ENCODE results near the gene MISP3.

The MISP3 gene

DNA sequence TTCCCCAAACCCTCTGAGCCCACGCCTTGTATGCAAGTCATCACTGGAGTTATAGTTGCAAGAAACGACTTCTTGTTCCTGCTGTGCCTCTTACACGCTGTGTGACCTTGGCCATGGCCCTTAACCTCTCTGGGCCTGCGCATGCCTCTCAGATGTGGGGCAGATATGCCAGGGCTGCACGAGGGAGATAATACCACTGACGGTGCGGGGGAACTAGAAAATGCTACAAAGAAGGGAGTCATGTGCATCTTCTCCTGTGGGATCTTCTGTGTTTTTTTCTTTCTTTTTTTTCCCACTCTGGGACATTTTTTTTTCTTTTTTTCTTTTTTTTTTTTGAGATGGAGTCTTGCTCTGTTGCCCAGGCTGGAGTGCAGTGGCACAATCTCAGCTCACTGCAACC lies 22.3 kb downstream of the MISP3 start:
- no peak overlapping the region for H3K27ac Mint-ChIP-seq
- H3K4me3 Mint-ChIP-seq: no peak overlapping the region

DNA sequence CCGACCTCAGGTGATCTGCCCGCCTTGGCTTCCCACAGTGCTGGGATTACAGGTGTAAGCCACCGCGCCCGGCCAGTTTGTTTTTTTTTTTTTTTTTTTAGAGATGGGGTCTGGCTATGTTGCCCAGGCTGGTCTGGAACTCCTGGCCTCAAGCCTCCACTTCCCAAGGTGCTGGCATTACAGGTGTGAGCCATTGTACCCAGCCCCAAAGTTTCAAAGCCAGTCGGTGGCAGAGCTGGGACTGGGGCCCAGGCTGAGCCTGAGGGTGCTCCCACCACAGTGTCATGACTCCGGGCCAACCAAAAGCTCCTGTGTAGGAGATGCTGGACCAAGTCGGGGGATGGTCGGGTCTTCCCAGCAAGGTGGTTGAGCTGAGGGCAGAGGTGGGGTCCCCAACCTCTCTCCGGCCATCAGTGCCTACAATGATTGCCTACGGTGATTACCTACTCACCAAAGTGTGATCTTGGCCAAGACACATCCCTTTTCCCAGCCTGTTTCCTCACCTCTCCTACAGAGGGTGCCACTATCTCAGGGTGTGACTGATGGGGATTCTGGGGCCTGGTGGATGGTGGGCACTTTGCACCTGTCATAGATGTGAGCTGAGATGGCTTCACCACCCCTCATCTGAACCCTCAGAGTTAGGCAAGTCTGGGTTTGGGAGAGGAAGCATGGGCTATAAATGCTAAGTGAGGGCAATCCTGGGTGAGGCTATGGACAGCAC lies 23.8 kb downstream of the MISP3 start:
- Mint-ChIP-seq H3K27me3 (ENCODE audit: low read depth) (no peaks in the 10 kb centered on the region), H3K4me1 (ENCODE audit: low read depth) (peaks cover 6% of the 10 kb centered on the region), H3K27ac (no peak overlapping the region), H3K36me3 (ENCODE audit: low read depth) (peaks cover 28% of the 10 kb centered on the region), H3K4me3 (no peak overlapping the region), H3K9me3 (peaks cover 12% of the 10 kb centered on the region)
- DNase-seq (ENCODE audit: low spot score): no peak

More for the DNA sequence above, 22.3 kb downstream of the MISP3 start:
- no peaks in the 10 kb centered on the region for H3K27me3 Mint-ChIP-seq (ENCODE audit: low read depth)
- DNase-seq (ENCODE audit: low spot score): no peak
- peaks cover 24% of the 10 kb centered on the region for H3K36me3 Mint-ChIP-seq (ENCODE audit: low read depth)
- H3K4me1 Mint-ChIP-seq (ENCODE audit: low read depth): peaks cover 7% of the 10 kb centered on the region
- peaks cover 12% of the 10 kb centered on the region for H3K9me3 Mint-ChIP-seq

DNA sequence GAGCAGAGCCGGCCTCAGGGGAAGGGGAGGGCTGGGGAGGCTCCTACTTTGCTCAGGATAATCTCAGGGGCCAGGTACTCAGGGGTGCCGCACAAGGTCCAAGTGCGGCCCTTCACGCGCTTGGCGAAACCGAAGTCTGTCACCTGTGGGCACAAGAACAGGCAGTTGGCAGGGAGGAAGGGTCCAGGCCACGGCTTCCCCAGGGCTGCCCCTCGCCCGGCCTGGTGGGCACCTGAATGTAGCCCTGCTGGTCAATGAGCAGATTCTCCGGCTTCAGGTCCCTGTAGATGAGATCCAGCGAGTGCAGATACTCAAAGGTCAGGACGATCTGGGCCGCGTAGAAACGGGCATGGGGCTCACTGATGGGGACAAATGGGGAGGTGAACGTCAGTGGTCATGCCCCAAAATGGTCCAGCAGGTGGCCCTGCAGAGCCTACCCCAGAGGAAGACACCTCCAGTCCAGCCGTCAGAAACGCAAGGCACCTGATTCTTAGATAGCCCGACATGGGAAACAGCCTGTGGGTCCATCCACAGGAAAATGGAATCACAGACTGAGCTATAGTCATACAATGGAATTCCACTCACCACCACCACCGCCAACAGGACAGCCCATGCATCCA lies 25.1 kb downstream of the MISP3 start:
- no peaks in the 10 kb centered on the region for H3K4me1 Mint-ChIP-seq (ENCODE audit: low read depth)
- H3K27me3 Mint-ChIP-seq (ENCODE audit: low read depth): no peaks in the 10 kb centered on the region
- H3K4me3 Mint-ChIP-seq: no peak overlapping the region
- H3K9me3 Mint-ChIP-seq: peaks cover 12% of the 10 kb centered on the region
- peaks cover 21% of the 10 kb centered on the region for H3K36me3 Mint-ChIP-seq (ENCODE audit: low read depth)
- H3K27ac Mint-ChIP-seq: no peak overlapping the region
- no peak for DNase-seq (ENCODE audit: low spot score)

DNA sequence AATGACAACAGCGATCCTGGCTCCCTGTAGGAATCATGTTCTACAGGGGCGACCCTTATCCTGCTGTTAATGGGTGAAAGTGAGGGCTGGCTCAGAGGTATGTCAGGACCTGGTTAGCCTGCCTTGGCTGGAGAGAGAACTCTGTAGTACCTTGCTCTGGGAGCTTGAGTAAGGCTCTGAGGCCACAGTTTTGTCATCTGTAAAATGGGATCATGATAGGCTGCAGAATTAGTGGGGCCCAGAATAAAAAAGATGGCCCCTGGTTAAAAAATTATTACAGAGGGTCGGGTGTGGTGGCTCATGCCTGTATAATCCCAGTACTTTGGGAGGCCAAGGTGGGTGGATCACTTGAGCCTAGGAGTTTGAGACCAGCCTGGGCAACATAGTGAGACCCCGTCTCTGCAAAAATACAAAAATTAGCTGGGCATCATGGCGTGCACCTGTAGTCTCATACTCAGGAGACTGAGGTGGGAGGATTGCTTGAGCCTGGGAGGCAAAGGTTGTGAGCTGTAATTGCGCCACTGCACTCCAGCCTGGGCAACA lies 28.5 kb downstream of the MISP3 start:
- no peak for DNase-seq (ENCODE audit: low spot score)
- Mint-ChIP-seq H3K27ac (no peak overlapping the region), H3K4me1 (ENCODE audit: low read depth) (no peaks in the 10 kb centered on the region), H3K9me3 (no peaks in the 10 kb centered on the region), H3K27me3 (ENCODE audit: low read depth) (no peaks in the 10 kb centered on the region), H3K4me3 (no peak overlapping the region), H3K36me3 (ENCODE audit: low read depth) (peaks cover 12% of the 10 kb centered on the region)

DNA sequence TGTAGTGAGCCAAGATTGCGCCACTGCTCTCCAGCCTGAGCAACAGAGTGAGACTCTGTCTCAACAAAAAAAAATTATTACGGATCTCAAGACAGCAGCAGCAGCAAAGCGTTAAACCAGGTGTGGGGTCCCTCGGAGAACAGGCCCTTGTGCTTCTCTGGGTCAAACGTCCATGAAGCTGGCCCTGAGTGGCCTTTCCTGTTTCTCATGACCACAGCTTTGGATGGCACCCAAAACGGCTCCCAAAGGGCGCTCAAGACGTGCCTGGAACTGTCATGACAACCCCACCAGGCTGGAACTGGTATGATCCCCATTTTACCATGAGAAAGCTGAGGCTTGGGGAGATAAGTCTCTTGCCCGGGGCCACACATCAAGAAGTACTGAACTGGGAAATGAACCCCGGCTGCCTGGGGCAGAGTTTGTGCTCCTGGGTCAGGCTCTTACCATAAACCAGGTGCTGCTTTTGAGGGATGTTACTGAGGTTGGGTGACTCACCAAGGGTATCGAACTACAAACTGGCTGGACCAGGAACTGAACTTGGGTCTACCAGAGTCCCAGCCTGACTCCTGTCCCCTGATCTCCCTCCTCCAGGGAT lies 29.6 kb downstream of the MISP3 start:
- Mint-ChIP-seq H3K9me3 (no peaks in the 10 kb centered on the region), H3K36me3 (ENCODE audit: low read depth) (peaks cover 9% of the 10 kb centered on the region)

DNA sequence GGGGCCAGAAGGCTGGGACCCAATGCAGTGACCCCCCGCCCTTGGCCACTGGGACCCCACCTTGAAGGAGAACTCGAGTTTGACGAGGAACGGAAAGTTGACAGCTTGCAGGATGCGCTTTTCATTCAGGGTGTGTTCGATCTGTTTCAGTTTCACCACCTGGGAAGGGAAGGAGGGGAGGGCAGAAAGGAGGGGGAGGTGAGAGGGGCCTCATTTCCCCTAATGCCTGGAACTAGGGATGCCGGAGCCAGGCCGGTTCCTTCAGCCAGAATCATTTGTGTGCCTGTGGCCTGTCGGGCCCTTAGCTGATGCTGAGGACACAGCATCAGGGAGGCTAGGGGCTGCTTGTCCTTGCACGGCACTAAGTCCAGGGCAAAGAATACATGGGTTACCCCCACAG lies 30.2 kb downstream of the MISP3 start:
- DNase-seq (ENCODE audit: low spot score): no peak
- Mint-ChIP-seq H3K27ac (no peak overlapping the region), H3K4me1 (ENCODE audit: low read depth) (no peaks in the 10 kb centered on the region), H3K27me3 (ENCODE audit: low read depth) (no peaks in the 10 kb centered on the region), H3K4me3 (no peak overlapping the region), H3K36me3 (ENCODE audit: low read depth) (peaks cover 9% of the 10 kb centered on the region), H3K9me3 (no peaks in the 10 kb centered on the region)

More for the DNA sequence above, 29.6 kb downstream of the MISP3 start:
- H3K27me3 Mint-ChIP-seq (ENCODE audit: low read depth): no peaks in the 10 kb centered on the region
- no peak for DNase-seq (ENCODE audit: low spot score)
- no peak overlapping the region for H3K4me3 Mint-ChIP-seq
- H3K27ac Mint-ChIP-seq: no peak overlapping the region
- no peaks in the 10 kb centered on the region for H3K4me1 Mint-ChIP-seq (ENCODE audit: low read depth)

DNA sequence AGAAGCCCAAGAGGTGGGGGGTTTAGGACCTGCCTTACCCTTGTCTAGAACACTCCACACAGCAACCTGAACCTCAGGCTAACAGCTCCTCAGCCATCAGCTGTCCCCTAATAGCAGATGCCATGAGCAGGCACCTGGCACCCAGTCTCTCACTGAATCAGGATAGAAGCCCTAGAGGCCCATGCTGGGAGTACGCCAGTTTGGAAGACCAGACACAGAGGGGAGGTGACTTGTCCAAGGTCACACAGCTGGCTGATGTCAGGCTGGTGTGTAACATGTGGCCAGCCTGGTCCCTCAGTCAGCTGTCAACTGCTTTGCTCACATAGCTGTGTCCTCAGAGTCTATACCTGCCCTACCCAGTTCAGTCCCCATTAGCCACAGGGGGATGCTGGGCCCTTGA lies 30.7 kb downstream of the MISP3 start:
- no peaks in the 10 kb centered on the region for H3K27me3 Mint-ChIP-seq (ENCODE audit: low read depth)
- H3K27ac Mint-ChIP-seq: no peak overlapping the region
- no peak for DNase-seq (ENCODE audit: low spot score)
- no peaks in the 10 kb centered on the region for H3K4me1 Mint-ChIP-seq (ENCODE audit: low read depth)
- no peak overlapping the region for H3K4me3 Mint-ChIP-seq
- no peaks in the 10 kb centered on the region for H3K9me3 Mint-ChIP-seq
- peaks cover 5% of the 10 kb centered on the region for H3K36me3 Mint-ChIP-seq (ENCODE audit: low read depth)

DNA sequence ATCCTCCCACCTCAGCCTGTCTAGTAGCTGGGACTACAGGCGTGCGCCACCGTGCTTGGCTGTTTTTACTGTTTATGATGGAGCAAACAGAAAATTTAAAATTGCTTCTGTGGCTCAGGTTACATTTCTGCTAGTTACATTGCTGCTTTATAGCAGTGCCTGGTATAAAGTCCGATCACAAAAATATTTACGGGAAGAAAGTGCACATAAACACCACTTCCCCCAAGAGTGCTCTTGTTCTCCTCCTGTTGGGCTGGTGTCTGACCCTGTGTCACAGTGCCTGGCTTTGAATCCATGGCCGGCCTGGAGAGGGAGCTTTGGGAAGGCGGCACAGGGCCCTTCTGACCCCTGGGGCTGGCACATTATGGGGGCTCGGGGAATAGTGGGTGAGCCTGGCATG lies 33.1 kb downstream of the MISP3 start:
- DNase-seq (ENCODE audit: low spot score): no peak
- peaks cover 5% of the 10 kb centered on the region for H3K36me3 Mint-ChIP-seq (ENCODE audit: low read depth)
- H3K9me3 Mint-ChIP-seq: no peaks in the 10 kb centered on the region
- H3K27ac Mint-ChIP-seq: no peak overlapping the region
- H3K4me3 Mint-ChIP-seq: no peak overlapping the region
- no peaks in the 10 kb centered on the region for H3K27me3 Mint-ChIP-seq (ENCODE audit: low read depth)
- H3K4me1 Mint-ChIP-seq (ENCODE audit: low read depth): no peaks in the 10 kb centered on the region

DNA sequence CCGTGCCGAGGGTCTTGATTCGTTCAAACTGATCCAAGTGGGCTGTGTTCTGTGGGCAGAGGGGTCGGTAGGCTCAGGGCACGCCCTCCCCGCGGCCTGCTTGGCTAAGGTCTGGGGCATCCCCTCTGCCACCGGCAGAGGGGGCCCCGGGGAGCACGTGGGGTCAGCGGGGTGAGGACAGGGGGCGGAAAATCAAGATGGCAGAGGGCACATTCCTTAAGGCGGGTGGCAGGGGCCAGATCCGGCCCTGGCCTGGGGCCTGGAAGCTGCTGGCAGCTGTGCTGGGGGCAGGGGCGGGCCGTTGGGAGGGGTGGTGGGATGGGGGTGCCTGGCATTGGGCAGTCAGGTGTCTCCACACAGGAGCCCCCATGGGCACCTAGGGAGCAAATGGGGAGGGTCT lies 34.3 kb downstream of the MISP3 start:
- no peak for DNase-seq (ENCODE audit: low spot score)
- Mint-ChIP-seq H3K9me3 (no peaks in the 10 kb centered on the region), H3K4me1 (ENCODE audit: low read depth) (peaks cover 5% of the 10 kb centered on the region), H3K4me3 (no peak overlapping the region), H3K27ac (no peak overlapping the region), H3K36me3 (ENCODE audit: low read depth) (peaks cover 2% of the 10 kb centered on the region), H3K27me3 (ENCODE audit: low read depth) (no peaks in the 10 kb centered on the region)

DNA sequence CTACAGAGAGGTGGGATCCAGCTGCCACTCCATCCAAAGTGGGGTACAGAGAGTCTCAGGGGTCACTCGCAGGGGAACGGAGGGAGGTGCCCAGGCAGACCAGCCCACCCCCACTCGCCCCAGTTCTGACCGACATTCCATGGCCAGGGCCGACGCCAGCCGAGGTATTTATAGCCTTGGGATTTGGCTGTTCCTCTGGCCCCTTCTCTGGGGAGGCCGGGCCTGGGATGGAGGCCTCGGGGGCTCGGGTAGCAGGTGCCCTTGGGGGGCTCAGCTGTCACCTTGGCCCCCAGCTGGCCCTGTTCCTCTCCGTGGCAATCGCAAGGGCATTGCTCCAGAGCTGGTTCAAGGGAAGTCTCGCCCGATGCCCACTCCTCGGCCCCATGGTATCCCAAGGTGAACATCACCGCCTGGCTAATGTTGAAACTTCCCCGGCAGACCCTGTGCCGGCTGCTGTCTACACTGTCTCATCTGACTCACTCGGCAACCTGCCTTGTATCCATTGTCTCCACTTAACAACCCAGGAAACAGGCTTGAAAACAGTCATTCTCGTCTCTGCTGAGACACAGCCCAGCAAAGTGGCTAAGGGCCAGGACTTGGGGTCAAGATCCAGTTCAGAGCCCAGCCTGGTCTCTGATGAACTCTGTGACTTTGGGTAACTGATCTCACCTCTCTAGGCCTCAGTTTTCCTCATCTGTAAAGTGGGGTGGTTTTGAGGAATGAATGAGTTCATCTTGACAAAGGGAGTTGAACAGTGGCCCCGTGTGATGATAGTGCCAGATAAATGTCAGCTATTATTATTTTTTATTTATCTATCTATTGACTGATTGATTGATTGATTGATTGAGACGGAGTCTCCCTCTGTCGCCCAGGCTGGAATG lies 35.2 kb downstream of the MISP3 start:
- DNase-seq (ENCODE audit: low spot score): no peak

DNA sequence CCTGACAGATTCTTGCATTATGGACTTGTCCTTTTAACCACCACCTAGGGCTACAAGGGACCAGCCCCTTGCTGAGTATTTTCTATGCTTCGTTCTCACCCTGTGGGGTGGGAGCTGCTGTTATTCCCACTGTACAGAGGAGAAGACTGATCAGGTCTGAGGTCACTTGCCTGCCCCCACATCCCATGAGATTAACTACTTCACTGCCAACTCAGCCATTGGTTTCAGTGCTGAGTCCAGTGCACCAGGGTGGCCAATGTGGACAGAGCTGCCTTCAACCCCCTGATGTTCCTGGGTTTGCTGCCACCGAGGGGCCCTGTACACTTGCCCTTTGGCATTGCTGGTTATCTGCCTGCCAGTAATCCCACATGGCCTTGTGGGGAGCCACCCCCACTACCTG lies 38.1 kb downstream of the MISP3 start:
- H3K9me3 Mint-ChIP-seq: no peaks in the 10 kb centered on the region
- no peak overlapping the region for H3K4me3 Mint-ChIP-seq
- DNase-seq (ENCODE audit: low spot score): no peak
- no peak overlapping the region for H3K27ac Mint-ChIP-seq
- H3K4me1 Mint-ChIP-seq (ENCODE audit: low read depth): peaks cover 15% of the 10 kb centered on the region
- no peaks in the 10 kb centered on the region for H3K36me3 Mint-ChIP-seq (ENCODE audit: low read depth)
- H3K27me3 Mint-ChIP-seq (ENCODE audit: low read depth): no peaks in the 10 kb centered on the region

More for the DNA sequence above, 35.2 kb downstream of the MISP3 start:
- Mint-ChIP-seq H3K4me3 (no peak overlapping the region), H3K27me3 (ENCODE audit: low read depth) (no peaks in the 10 kb centered on the region), H3K4me1 (ENCODE audit: low read depth) (peaks cover 7% of the 10 kb centered on the region), H3K36me3 (ENCODE audit: low read depth) (peaks cover 2% of the 10 kb centered on the region), H3K9me3 (no peaks in the 10 kb centered on the region), H3K27ac (no peak overlapping the region)

DNA sequence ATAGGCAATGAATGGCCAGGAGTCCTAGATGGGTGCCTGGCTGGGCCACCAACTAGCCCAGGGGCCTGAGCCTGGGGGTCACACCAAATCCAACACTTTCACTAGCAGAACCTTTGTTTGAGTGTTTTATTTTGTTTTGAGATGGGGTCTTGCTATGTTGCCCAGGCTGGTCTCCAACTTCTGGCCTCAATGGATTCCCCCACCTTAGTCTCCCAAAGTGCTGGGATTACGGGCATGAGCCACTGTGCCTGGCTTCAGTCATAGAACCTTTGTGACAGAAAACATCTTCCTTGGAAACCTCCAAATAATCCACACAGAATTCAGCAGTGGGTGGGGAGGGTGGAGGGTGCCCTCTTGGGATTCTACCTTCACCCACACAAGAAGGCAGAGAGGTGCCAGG lies 38.9 kb downstream of the MISP3 start:
- Mint-ChIP-seq H3K27ac (no peak overlapping the region), H3K9me3 (no peaks in the 10 kb centered on the region), H3K36me3 (ENCODE audit: low read depth) (no peaks in the 10 kb centered on the region), H3K4me3 (no peak overlapping the region), H3K4me1 (ENCODE audit: low read depth) (peaks cover 23% of the 10 kb centered on the region), H3K27me3 (ENCODE audit: low read depth) (no peaks in the 10 kb centered on the region)
- no peak for DNase-seq (ENCODE audit: low spot score)

DNA sequence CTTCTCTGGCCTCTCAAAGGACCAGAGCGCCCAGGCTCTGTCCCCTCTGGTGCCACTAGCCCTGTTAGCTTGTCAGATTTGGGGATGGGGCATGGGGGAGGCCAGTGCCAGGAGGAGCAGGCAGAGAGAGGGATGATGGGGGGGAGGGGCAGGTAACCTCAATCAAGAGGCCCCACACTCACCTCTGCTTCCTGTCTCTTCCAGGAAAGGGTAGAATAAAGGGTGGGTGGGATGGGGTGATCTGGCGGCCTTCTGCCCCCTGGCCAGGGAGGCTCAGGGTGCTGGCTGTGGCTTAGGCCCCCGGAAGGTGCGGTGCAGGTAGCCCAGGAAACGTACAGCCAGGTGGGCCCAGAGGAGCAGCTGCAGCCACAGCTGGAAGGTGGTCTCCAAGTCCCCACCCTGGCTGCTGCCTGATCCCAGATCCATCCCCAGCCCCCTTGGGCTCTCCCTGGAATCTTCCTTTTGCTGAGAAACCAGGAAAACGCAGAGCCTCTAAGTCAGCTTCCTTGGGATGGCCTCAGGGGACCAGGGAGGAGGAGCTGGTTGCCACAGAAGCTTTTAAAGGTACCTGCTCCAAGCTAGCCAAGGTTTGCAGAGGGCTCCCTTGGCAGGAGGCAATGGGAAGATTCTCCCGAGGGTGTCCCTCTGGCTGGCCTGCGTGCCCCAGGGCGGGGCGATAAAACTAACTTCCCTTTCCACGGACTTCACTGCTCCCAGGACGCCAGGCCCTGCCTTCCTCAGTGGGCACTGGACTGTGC lies 39.6 kb downstream of the MISP3 start:
- H3K4me3 Mint-ChIP-seq: no peak overlapping the region
- no peaks in the 10 kb centered on the region for H3K36me3 Mint-ChIP-seq (ENCODE audit: low read depth)
- no peak overlapping the region for H3K27ac Mint-ChIP-seq
- no peak for DNase-seq (ENCODE audit: low spot score)
- H3K9me3 Mint-ChIP-seq: no peaks in the 10 kb centered on the region
- peaks cover 27% of the 10 kb centered on the region for H3K4me1 Mint-ChIP-seq (ENCODE audit: low read depth)
- H3K27me3 Mint-ChIP-seq (ENCODE audit: low read depth): no peaks in the 10 kb centered on the region
